NCI-H2196 treated with DMSO at 0.1 percent for 48 hours (cell line): Measurements from ENCODE around the gene YY1AP1.
"Not testable (repeated sequence)": the region's sequence is repeated elsewhere in the genome, so short reads cannot be mapped to it uniquely, and the experiment has no call there.

Source experiments
- DNase-seq: peaks from one replicate; lab custom pipeline; 2025; ENCODE audit not compliant: unreplicated experiment; lab: John Stamatoyannopoulos, UW

Gene YY1AP1

DNA sequence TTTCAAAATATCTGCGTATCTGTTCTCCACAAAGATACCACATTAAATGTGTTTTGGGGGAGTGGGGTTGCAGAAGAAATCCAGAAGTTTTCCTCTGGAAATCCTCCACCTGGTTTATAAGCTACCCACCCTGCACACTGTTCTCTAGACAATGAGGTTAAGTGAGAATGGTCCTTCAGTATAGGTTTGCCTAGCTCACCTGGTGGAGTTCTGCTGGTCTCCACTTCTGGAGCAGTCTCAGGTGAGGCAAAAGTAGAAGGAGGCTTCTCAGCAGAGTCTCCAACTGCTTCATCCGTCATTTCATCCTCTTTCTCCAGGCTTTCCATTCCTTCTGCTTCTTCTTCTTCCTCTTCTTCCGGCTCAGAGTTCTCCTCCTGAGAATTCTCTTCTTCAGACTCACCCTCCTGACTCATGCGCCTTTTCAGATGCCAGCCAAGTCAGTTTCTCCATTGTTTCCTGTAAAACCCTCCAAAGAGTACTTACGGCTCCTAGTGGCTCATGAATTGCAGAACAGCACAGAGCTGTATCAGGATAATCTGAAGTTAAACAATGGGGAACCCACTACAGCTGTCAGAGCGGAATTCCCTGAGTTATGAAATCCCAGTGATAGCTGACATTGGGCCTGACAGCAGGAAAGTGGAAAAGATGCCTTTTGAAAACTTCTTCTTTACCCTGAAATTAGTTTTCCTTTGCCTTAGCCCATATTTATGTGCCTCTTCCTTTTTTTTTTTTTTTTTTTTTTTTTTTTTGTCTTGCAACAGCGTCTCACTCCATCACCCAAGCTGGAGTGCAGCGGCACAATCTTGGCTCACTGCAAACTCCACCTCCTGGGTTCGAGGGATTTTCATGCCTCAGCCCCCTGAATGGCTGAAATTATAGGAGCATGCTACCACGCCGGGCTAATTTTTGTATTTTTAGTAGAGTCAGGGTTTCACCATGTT is 40.1 kb downstream of the YY1AP1 start:
- no peak for DNase-seq

DNA sequence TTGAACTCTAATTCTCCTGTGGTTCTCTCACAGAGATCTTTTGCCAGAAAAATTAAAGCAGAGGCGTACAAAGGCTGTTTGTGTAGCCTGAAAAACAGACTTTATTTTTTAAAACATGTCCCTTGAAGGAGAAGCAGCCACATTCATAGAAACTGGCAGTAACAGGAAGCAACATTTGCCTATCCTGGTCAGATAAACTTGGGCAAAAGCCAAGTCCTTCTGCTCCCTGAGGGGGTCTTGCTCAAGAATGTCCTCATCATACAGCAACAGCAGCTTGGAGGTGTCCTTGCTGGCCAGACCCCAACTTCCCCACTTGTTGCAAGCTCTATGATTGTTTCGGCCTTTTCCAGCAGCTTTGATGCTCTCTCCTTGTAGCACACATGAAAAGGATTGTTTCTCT is 42.3 kb downstream of the YY1AP1 start:
- DNase-seq: no peak

DNA sequence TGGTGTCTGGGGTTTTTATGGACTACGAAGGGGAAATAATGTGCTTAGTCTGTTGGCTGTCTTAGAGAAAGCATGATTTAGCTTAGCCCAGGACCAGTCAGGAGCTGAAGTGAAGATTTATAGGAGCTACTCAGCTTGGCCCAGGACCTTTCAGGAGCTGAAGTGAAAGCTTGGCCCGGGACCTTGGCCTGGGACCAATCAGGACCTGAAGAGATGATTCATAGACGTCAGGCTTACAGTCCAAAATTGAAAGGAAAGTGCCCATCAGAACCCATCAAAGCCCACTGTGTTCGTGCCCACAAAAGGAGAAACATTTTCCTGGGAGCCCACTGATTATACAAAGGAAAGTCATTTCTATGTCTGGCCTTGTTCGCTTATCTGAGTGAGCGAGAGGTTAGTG is 42.9 kb downstream of the YY1AP1 start:
- no peak for DNase-seq

DNA sequence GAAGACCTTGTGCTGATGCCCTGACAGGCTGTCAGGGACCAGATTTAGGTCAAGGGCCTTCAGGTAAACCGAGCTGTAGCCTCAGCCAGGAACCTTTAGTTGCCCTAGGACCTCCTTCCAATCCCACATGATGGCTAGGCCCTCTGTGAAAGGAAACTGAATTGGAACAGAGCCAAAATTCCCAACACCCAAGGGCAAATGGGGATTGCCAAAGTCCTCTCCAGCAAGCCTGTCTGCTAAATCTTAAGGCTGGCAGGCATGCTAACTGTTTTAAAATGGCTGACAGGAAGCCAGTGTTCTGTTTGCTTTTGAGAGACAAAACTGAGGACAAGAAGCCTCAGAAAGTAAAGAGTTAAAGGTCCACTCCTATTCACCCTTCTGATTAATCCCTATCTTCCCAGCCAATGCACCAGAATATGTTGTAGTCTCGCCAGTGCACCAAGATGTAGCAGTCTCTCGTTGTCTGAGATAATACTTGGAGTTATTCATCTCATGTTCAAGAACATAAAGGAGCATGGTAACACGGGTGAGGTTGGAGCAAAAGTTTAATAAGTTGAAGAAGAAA is 43.5 kb downstream of the YY1AP1 start:
- no peak for DNase-seq

DNA sequence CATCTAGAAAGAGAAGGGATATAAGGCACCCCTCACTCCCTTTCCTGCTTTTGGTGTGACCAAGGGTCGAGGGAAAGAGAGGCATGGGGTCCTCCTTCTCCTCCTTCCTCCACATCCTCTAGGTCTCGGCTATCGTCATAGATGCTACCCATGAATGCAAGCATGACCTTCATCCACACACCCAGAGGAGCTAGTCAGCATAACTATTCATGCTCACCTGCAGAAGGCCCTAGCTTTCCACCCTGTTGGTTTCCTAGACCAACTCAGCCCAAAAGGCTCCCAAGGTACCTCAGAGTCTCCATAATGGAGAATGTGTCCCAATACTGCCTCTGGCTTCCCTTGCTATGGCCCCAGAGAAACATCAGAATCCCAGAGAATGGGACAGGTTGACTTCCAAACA is 45.3 kb downstream of the YY1AP1 start:
- no peak for DNase-seq

DNA sequence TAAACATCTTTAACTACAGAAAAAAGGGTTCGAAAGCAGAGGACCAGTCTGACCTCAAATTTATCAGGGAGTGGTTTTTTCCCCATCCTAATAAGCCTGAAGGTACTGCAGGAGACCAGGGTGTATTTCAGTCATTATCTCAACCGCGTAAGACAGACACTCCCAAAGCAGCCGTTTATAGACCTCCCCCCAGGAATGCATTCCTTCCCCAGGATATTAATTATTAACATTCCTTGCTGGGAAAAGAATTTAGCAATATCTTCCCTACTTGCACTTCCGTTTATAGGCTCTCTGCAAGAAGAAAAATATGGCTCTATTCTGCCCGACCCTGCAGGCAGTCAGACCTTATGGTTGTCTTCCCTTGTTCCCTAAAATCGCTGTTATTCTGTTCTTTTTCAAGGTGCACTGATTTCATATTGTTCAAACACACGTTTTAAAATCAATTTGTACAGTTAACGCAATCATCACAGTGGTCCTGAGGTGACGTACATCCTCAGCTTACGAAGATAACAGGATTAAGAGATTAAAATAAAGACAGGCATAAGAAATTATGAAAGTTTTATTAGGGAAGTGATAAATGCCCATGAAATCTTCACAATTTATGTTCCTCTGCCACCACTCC is 45.9 kb downstream of the YY1AP1 start:
- not testable (repeated sequence) for DNase-seq

DNA sequence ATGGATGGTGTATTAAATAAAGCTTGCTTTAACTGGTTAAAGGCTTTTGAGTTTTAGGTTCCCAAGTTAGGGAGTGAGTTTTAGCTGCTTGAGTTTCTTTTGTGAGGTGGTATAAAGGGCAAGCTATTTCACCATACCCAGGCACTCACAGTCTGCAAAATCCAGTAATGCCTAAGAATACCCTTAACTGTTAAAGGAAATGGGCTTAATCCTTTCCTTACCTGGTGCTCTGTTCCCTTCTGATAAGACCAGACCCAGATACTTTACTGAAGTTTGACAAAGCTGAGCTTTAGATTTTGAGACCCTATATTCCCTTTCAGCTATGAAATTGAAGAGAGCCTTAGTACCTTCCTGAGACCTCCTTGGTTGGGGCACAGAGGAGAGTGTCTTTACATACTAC is 48.2 kb downstream of the YY1AP1 start:
- no peak for DNase-seq

DNA sequence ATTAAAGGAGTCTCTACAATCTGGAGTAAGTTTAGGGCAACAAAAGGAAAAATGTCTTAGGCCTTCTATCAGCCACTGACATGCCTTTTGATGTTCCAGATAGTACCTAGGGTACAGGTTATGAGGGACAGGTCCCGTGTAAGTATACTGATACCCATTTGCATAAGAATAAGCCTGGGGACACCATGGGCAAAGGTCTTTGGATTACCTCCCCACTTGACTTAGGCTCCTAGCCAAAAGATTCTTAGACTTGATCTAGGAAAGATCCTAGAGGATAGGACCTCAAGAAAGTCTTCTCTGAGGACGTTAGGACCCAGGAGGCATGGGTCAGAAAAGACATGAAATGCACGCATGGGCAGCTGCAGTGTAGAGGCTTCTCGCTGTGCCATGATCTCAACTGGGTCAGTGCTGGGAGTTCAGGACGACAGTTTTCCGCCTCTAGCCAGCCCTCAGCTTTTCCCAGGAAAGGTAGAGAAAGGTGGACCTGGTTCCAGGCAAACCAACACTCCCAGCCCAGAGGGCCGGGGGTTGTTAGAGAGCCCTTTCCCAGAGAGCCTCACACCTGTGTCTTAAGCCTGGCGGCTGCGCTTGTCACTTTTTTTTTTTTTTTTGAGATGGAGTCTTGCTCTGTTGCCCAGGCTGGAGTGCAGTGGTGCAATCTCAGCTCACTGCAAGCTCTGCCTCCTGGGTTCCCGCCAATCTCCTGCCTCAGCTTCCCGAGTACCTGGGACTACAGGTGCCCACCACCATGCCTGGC is 52.0 kb downstream of the YY1AP1 start:
- no peak for DNase-seq

DNA sequence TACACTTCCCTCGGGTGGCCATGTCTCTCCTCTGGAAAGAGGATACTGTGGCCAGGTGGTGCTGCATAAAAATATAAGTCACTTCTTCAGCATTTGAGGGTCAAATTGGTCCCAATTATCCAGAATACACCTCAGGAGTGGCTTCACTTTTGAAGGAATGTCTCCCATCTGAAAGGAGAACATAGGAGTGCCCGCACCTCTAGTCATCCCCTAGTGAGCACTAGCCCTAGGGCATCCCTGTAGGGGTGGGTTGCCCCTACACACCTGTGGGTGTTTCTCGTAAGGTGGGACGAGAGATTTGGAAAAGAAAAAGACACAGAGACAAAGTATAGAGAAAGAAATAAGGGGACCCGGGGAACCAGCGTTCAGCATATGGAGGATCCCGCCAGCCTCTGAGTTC is 62.1 kb downstream of the YY1AP1 start:
- not testable (repeated sequence) for DNase-seq

DNA sequence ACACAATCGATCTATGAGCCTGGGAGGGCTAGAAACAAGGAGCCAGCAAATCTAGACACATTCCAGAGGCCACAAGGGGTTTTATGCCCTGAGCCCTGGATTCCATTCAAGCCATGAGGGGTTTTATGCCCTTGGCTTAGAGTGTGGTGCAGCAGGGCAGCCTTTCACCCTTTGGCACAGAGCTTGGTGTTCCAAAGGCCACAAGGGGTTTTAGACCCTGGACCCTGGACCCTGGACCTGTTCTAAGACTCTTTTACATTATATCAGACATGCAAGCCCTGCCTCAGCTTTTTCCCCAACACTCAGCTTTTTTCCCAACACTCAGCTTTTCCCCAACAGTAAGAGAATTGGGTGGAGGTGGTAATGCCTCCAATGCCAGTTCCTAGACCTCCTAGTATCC is 65.2 kb downstream of the YY1AP1 start:
- no peak for DNase-seq

DNA sequence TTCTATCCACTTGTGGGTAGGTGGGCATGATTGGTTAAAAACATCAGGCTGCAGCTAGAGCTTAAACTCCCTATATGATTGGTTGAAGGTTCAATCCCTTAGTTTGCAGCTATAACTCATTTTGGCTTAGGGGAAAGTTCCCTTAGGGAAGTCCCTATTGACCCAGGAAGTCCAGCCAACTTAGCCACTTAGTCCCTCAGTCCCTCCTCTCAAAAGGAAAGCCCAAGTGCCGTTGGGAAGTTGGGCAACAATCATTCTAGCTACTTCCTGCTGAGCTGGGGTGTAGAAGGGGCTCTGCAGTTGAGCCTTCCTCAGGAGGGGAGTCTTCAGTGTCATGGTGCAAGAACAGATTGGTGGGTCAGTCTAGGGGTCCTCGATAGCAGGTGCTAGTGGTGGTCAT is 66.4 kb downstream of the YY1AP1 start:
- no peak for DNase-seq

DNA sequence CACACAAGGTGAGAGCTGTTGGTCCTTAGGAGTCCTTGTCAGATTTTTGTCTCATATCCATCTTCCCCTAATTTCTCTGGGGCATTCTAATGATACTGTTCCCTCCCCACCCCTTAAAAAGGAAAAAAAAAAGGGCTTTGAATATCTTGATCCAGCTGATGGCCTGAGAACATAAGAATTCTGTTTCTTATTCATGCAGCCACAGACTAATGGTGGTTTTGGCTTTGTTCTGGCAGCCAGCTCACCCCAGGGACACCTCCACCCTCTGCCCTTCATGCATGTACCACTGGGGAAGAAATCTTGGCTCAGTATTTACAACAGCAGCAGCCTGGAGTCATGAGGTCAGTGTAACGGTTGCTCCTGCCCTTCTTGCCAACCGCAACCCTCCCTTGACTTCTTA is 75.3 kb downstream of the YY1AP1 start:
- DNase-seq: not testable (repeated sequence)

DNA sequence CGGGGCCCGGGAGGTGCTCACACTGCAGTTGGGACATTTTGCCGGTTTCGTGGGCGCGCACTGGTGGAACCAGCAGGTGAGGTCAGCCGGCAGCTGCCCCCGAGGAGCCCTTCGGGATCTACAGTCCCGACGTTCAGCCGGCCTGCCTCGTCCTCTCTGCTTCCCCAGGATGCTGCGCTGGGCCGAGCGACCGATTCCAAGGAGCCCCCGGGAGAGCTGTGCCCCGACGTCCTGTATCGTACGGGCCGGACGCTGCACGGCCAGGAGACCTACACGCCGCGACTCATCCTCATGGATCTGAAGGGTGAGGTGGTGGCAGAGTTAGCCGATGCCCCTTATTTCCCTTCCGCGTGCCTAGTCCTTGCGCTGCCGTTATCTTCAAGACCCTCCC is 78.3 kb downstream of the YY1AP1 start:
- DNase-seq: not testable (repeated sequence)

DNA sequence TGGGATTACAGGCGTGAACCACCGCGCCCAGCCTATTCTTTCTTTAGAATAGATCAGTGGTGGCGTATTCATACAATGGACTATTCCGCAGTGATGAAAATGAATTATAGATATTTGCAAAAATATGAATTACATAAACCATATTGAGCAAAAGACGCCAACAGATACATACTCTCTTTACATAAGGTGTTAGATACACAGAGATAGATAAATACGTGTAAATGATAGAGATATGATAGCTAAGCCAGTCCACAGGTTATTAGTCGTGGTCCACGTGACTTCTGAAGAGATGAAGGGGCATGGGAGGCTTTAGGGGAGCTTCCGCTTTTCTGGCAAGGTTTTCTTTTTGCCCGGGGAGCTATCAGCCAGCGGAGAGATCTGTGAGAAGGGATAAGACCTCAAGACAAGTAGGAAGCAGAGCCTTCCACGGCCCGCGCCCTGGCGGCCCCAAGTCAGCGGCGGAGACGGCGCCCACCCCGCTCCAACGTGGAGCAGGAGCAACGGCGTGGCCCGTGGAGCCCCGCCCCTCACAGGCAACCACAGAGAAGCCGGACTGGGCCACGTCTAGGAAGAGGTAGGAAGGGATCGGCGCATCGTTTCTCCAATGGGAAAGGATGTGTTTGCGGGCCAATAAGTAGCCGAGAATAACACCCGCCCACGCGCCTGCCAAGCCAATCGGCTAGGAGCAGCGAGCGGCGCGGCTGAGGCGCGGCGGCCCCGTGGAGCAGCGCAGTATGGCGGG is 78.9 kb downstream of the YY1AP1 start, which contains the start of gene MSTO1:
Gene MSTO1 (plus strand): TSS at position 704 of the 742 bp plus-strand sequence. CDS start 31 bp downstream, at position 735.
- peak; percentile 94 for DNase-seq
